Panc1 (cell line): ENCODE data around the gene CADM1. TPM values are rescaled to one million over a fixed set of nuclear protein-coding genes. Genes with fewer than 3 reads are reported as not detected.

ENCODE experiments used
- ATAC-seq: fragments of 200-7000 bp; cut with Tn5 transposase; 2 replicates; pipeline ENCODE4 v1.9.1; 2020; ENCODE audit warnings: mild to moderate bottlenecking, moderate library complexity
- BruUV-seq: library from RNA; stranded (reverse); fragments of 400-500 nt; replicated peaks from 2 replicates; lab custom pipeline; 2021; lab: Mats Ljungman, UMichigan
- CTCF ChIA-PET: fragments of 300-600 bp; sonication (Branson Sonifier 250); formaldehyde crosslinking; loops from one replicate; lab custom pipeline; 2022; ENCODE audit warnings: antibody characterized with exemption; lab: Charles Lee
- POLR2A ChIA-PET: fragments of 300-600 bp; sonication (Branson Sonifier 250); formaldehyde crosslinking; loops from one replicate; lab custom pipeline; 2022; ENCODE audit warnings: antibody characterized with exemption; lab: Charles Lee
- DNase-seq: peaks from one replicate; pipeline ENCODE4 v3.0.0-alpha.2; 2010; ENCODE audit warnings: low read depth, low spot score
- H3K27ac ChIP-seq: 2 replicates; pipeline ENCODE4 v1.5.1; 2011; ENCODE audit warnings: mild to moderate bottlenecking, low read length, inconsistent platforms
- H3K27me3 ChIP-seq: fragments of 200-500 bp; sonication (Bioruptor generic); 2 replicates; pipeline ENCODE4 v1.6.0; 2014; ENCODE audit warnings: low read length, inconsistent platforms; ENCODE audit not compliant: control insufficient read depth, insufficient read depth
- H3K36me3 ChIP-seq: fragments of 200-500 bp; sonication (Bioruptor generic); 2 replicates; pipeline ENCODE4 v1.5.1; 2014; ENCODE audit warnings: inconsistent platforms, mild to moderate bottlenecking, low read length, moderate library complexity; ENCODE audit not compliant: control insufficient read depth, insufficient read depth
- H3K4me1 ChIP-seq: 2 replicates; pipeline ENCODE4 v1.5.1; 2011; ENCODE audit warnings: inconsistent platforms, mild to moderate bottlenecking, low read length, moderate library complexity; ENCODE audit not compliant: control insufficient read depth, insufficient read depth
- H3K4me3 ChIP-seq, 2 experiments: 2 replicates each; pipeline ENCODE4 v1.5.1; 2011 to 2012; ENCODE audit warnings: low read depth in 2 of 2, low read length in 2 of 2, mild to moderate bottlenecking in 2 of 2, inconsistent platforms in 1 of 2, moderate library complexity in 1 of 2
- H3K9me3 ChIP-seq: fragments of 200-500 bp; sonication (Bioruptor generic); 2 replicates; pipeline ENCODE4 v1.5.1; 2014; ENCODE audit warnings: low read depth, mild to moderate bottlenecking, inconsistent platforms, low read length, moderate library complexity; ENCODE audit not compliant: control insufficient read depth, insufficient read depth
- POLR2AphosphoS5 ChIP-seq: IDR thresholded peaks from 2 replicates; pipeline ENCODE4 v1.6.1; 2012; ENCODE audit warnings: mild to moderate bottlenecking, low read depth, low read length, moderate library complexity
- SIN3A ChIP-seq: IDR thresholded peaks from 2 replicates; pipeline ENCODE4 v1.6.1; 2012; ENCODE audit warnings: low read depth, mild to moderate bottlenecking, low read length, moderate library complexity, borderline replicate concordance; ENCODE audit not compliant: insufficient read depth
- TCF7L2 ChIP-seq: IDR thresholded peaks from 2 replicates; pipeline ENCODE4 v1.6.1; 2011; ENCODE audit warnings: mild to moderate bottlenecking, low read depth, low read length, inconsistent platforms
- in situ Hi-C: cut with HindIII; loops from 2 replicates; pipeline ENCODE4 v1.10.0; 2016; ENCODE audit warnings: low sequenced_read_pairs, low pct_unique_long_range_greater_than_20kb
- intact Hi-C: fragments of 100-400 bp; cut with micrococcal nuclease; formaldehyde crosslinking; loops from one replicate; pipeline ENCODE4 v1.10.0; 2022; ENCODE audit not compliant: unreplicated experiment
- total RNA-seq: library from RNA; stranded (reverse); gene quantifications from one replicate; pipeline ENCODE4 v1.2.1, GENCODE V29; 2021; ENCODE audit not compliant: unreplicated experiment
- TF ChIP-seq, protein P1 (sequence below): fragments of 450-650 bp; IDR thresholded peaks from 2 replicates; pipeline ENCODE4 v1.5.1; 2017; ENCODE audit warnings: mild to moderate bottlenecking
- TF ChIP-seq, protein P2 (sequence below), 2 experiments: IDR thresholded peaks; 2 replicates each; pipeline ENCODE4 v1.6.1; 2011 to 2012; ENCODE audit warnings: low read depth in 2 of 2, control low read depth in 1 of 2, low read length in 1 of 2, mild to moderate bottlenecking in 1 of 2, moderate library complexity in 1 of 2; ENCODE audit not compliant: insufficient read depth in 1 of 2

Gene CADM1
- total RNA-seq, 1 experiment from 2014 or later: 3.9 TPM

DNA sequence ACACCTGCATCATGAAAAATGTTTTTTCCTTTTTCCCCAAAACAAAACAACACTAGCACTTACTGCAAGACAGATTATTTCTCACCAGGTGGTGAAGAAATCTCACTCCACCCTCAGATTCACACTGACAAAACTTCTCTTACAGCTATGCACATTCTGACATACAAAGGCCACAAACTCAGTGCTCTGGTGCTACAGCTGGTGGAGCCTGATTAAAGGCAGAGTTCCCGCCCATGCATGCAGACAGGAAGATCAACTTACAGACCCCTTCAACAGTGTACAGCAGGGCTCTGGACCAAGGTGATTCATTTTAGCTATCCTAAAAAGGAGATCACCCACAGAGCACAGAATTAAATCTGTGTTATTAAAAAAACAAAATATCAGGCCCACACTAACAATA, 112.6 kb downstream of the CADM1 start:
- no peak for ATAC-seq
- BruUV-seq: no TSS peak

DNA sequence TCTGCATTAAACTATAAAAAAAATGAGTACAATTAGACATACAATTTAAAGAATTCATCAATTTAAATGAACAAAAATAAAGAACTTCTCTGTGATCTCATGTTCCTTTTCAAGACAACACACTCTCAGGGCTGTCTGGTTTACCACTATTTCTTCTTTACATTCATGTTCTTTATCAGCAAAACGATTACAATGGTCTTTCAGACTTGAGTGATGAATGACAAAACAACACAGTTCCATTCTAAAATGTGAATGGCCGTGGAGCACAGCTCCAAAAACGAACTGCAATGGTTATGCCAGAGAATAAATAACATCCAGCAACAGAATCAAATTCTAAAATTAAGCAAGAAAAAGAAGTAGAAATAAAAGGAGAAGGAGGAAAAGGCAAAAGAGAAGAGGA, 113.1 kb downstream of the CADM1 start:
- in situ Hi-C loops: no loop called here
- POLR2A ChIA-PET: no interaction called here
- TF ChIP-seq SIN3A: no peak
- Histone ChIP-seq H3K4me1 (no peaks in the 10 kb centered on the region), H3K27ac (no peak overlapping the region), H3K36me3 (no peaks in the 10 kb centered on the region), H3K9me3 (no peaks in the 10 kb centered on the region), H3K4me3 (no peak overlapping the region), H3K27me3 (no peaks in the 10 kb centered on the region)
- DNase-seq: no peak
- no TSS peak for BruUV-seq
- intact Hi-C loops: no loop called here
- ATAC-seq: no peak
- CTCF ChIA-PET: no interaction called here

More for the DNA sequence above, 112.6 kb downstream of the CADM1 start:
- no peaks in the 10 kb centered on the region for H3K4me1 ChIP-seq
- no peak for TF ChIP-seq TCF7L2
- TF ChIP-seq, protein P1, sequence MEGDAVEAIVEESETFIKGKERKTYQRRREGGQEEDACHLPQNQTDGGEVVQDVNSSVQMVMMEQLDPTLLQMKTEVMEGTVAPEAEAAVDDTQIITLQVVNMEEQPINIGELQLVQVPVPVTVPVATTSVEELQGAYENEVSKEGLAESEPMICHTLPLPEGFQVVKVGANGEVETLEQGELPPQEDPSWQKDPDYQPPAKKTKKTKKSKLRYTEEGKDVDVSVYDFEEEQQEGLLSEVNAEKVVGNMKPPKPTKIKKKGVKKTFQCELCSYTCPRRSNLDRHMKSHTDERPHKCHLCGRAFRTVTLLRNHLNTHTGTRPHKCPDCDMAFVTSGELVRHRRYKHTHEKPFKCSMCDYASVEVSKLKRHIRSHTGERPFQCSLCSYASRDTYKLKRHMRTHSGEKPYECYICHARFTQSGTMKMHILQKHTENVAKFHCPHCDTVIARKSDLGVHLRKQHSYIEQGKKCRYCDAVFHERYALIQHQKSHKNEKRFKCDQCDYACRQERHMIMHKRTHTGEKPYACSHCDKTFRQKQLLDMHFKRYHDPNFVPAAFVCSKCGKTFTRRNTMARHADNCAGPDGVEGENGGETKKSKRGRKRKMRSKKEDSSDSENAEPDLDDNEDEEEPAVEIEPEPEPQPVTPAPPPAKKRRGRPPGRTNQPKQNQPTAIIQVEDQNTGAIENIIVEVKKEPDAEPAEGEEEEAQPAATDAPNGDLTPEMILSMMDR: no peak
- TF ChIP-seq, protein P2, sequence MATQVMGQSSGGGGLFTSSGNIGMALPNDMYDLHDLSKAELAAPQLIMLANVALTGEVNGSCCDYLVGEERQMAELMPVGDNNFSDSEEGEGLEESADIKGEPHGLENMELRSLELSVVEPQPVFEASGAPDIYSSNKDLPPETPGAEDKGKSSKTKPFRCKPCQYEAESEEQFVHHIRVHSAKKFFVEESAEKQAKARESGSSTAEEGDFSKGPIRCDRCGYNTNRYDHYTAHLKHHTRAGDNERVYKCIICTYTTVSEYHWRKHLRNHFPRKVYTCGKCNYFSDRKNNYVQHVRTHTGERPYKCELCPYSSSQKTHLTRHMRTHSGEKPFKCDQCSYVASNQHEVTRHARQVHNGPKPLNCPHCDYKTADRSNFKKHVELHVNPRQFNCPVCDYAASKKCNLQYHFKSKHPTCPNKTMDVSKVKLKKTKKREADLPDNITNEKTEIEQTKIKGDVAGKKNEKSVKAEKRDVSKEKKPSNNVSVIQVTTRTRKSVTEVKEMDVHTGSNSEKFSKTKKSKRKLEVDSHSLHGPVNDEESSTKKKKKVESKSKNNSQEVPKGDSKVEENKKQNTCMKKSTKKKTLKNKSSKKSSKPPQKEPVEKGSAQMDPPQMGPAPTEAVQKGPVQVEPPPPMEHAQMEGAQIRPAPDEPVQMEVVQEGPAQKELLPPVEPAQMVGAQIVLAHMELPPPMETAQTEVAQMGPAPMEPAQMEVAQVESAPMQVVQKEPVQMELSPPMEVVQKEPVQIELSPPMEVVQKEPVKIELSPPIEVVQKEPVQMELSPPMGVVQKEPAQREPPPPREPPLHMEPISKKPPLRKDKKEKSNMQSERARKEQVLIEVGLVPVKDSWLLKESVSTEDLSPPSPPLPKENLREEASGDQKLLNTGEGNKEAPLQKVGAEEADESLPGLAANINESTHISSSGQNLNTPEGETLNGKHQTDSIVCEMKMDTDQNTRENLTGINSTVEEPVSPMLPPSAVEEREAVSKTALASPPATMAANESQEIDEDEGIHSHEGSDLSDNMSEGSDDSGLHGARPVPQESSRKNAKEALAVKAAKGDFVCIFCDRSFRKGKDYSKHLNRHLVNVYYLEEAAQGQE (IDR thresholded peaks at IDR 0.05; ENCODE audit: insufficient read depth in 1 of 2, low read depth in 2 of 2, low read length in 1 of 2): no peak
- TF ChIP-seq SIN3A: no peak
- no peak for TF ChIP-seq POLR2AphosphoS5
- intact Hi-C loops (no loop called here), in situ Hi-C loops (no loop called here)
- no peaks in the 10 kb centered on the region for H3K9me3 ChIP-seq
- ChIA-PET POLR2A (no interaction called here), CTCF (no interaction called here)
- H3K27me3 ChIP-seq: no peaks in the 10 kb centered on the region
- H3K27ac ChIP-seq: no peak overlapping the region
- no peaks in the 10 kb centered on the region for H3K36me3 ChIP-seq
- H3K4me3 ChIP-seq: no peak overlapping the region
- no peak for DNase-seq

DNA sequence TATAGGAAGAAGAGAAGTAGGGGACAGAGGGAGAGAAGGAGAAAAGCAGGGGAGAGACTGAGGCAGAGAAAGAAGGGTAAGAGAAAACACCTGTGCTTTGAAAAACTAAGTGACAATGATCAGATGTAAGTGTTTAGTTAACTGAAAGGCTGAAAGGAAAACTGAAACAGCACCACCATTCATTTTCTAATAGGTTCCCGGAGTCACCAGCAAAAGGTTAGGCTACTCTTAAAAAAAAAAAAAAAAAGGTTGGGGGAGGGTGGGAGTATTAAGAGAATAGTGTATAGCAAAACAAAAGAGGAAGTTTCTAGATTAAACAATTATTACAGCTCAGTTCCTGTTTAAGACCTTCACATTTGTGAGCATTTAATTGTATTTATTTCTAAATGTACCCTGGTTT, 113.8 kb downstream of the CADM1 start:
- BruUV-seq: no TSS peak
- ATAC-seq: no peak
- no peaks in the 10 kb centered on the region for H3K27me3 ChIP-seq
- in situ Hi-C loops (no loop called here), intact Hi-C loops (no loop called here)
- TF ChIP-seq, protein P1: no peak
- TF ChIP-seq, protein P2 (IDR thresholded peaks at IDR 0.05; ENCODE audit: insufficient read depth in 1 of 2, low read depth in 2 of 2, low read length in 1 of 2): no peak
- no peak for TF ChIP-seq SIN3A
- TF ChIP-seq TCF7L2: no peak
- no peak for TF ChIP-seq POLR2AphosphoS5
- CTCF ChIA-PET: no interaction called here
- no peak overlapping the region for H3K4me3 ChIP-seq
- no peaks in the 10 kb centered on the region for H3K9me3 ChIP-seq
- POLR2A ChIA-PET: no interaction called here
- H3K27ac ChIP-seq: no peak overlapping the region
- no peaks in the 10 kb centered on the region for H3K4me1 ChIP-seq
- no peaks in the 10 kb centered on the region for H3K36me3 ChIP-seq
- DNase-seq: no peak
